Hypothalamus (tissue), 51 donors: Measurements from ENCODE around the gene OR6F1.
"Not testable (repeated sequence)": the region's sequence is repeated elsewhere in the genome, so short reads cannot be mapped to it uniquely, and the experiment has no call there.

Source experiments
- DNase-seq, 51 donors: peaks; one replicate each; lab custom pipeline; 2025; lab: John Stamatoyannopoulos, UW

The OR6F1 gene

DNA sequence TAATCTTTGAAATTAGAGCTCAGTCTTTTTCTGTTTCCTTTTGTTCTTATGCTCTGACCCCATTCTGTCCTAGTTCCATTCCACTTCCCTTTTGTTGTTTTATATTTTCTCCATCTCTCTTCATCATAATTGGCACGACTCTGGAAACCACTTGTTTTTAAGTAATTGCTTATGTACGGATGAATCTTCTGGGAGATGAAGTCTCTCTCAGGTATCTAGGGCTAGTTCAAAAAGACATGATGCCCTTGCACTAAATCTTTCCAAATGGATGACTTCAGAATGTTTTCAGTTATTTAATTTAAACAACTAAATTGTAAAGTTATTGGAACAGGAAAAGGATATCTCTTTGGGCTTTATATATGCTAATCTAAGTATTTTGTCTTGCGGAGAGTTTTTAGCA lies at the start of gene OR6F1:
Gene OR6F1, minus strand, starts transcription at position 101 of the 400 bp plus-strand sequence. CDS start 3,891 bp downstream, outside the sequence.
- DNase-seq, result no peak

DNA sequence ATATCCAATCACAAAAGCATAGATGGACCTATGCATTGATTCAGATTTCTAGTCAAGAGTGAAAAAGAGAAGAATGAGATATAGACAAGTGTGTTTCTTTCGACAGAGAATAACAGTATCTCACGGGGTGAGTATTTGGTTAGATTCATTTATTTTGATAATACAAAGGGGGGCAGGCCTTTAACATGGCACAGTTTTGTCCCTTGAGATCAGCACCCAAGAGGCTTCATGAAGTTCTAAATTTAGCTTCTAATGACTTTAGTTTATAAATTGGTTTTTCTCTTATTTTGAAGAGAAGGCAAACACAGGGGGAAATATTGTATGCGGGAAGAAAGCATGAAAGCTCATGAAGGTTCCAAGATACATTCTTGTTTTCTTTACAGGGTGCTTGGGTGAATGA lies 44.0 kb upstream of the OR6F1 start, which contains the start of gene OR1C1:
Gene OR1C1, minus strand, starts transcription at position 101 of the 400 bp plus-strand sequence. CDS start 2,150 bp downstream, outside the sequence.
- no peak for DNase-seq

DNA sequence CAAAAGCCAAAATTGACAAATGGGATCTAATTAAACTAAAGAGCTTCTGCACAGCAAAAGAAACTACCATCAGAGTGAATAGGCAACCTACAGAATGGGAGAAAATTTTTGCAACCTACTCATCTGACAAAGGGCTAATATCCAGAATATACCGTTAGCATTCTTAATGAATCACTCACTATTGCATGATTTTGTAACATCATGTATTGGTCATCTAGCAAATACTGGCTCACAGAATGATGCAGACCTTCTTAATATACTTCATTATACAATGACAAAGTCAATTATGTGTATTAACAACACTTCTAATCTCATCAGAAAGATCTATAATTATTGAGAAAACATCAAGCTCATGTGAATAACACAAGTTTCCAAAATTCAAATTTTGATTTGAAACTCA lies 37.9 kb upstream of the OR6F1 start:
- DNase-seq, result not testable (repeated sequence)

DNA sequence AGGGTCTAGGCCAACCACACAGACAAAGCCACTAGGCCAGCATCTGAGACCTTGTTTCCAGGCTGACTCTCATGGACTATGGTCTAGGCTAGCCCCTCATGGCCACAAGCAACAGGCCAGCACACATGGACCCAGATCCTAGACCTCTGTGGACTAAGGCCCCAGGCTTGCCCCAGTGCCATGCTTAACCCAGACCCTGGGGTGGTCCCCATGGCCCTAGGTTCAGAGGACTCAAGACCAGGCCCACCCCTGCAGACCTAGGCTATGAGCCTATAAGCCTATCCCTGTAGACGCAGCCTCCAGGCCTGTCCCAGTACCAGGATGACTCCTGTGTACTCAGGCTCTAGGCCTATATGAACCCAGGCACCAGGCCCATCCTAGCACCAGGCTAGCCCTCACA lies 33.4 kb upstream of the OR6F1 start:
- DNase-seq, result no peak

DNA sequence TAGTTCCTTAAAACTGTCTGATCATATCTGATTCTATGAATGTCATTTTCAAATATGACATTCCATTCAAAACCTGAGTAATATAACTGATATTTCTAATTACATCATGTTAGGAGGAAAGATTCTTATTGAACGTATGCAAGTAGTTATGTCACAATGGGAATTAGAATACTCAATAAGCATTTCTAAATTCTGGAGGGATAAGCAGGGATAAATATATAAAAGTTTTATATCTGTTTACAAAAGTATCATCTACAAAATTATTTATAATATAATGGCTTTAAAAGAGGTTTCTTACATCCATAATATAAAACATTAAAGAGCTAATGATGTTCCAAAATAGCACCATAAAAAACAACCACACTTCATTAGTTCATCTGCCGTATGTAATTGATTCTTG lies 31.6 kb upstream of the OR6F1 start, which contains the start of gene OR14A2:
Gene OR14A2, minus strand, starts transcription at position 101 of the 400 bp plus-strand sequence.
- no peak for DNase-seq

DNA sequence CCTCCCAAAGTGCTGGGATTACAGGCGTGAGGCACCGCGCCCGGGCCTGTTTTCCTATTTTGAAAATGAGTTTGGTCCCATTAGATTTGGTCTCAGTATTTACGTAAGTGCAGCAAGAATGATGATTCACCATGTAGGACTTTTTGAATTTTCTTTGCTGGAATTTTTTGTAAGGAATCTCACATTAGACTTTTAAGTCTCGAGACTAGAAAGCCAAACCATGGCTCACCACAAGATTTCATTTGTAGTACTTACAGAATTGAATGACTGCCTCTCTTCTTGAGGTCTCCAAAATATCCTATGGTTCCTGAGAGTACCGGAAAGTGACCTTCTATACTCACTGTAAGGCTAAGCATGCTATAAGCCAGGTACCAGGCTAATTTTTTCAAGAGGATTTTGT lies 31.2 kb upstream of the OR6F1 start:
- no peak for DNase-seq

DNA sequence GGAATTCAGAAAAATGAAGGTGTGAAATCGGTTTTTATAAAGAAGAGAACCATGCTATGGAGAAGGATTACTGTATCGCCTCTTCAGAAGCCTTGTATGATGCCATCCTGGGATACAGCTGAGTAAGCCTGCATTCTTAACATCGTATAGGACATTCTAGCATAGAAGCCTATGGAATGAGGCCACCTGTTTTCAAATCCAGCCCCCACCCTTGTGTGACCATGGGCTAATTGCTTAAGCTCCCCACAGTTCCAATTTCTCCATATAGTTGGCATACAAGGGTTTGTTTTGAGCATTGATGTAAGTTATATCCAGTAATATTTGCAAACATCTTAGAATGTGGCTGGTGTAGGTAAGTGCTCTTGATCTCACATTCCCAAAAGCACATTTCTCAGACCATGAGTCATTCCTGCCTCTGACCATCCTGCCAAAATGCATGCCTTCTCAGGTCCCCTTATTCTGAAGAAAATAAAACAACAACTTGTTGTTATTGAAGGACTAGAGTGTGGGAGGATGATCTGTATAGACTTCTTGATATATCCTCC lies 30.0 kb upstream of the OR6F1 start:
- DNase-seq, result no peak

DNA sequence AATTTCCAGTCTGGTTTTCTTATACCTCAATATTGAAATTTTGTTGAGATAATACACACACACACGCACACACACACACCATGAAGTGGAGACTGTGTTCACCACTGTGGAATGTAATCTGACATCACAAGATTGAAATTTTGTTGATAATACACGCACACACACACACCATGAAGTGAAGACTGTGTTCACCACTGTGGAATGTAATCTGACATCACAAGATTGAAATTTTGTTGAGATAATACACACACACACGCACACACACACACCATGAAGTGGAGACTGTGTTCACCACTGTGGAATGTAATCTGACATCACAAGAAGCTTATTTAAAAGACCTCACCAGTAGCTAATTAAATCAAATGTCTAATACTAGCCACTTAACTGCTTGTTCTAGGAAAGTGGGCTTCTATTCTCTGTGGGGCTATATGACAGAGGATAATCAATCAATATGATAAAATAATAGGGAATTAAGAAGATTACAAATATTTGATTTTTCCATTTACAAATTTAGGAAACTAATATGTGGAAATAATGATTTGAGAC lies 25.8 kb upstream of the OR6F1 start:
- DNase-seq, result not testable (repeated sequence)

DNA sequence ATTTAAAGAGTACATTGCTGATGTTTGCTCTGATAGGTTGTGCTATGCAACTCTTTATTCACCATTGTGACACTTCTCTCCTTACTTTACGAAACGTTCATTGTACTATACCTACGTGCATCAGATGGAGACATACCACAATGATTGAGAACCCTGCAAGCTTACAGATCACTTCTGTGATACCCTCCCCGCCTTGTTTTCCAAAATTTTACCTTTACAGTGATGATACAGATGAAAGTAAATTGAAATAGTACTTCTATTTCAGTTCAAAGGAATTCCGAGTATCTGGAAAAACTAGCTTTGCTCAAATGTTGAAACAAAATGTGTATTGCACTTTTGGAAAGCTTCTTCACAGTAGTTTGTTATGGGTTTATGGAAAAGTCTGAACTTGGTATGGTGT lies 25.3 kb upstream of the OR6F1 start:
- no peak for DNase-seq

DNA sequence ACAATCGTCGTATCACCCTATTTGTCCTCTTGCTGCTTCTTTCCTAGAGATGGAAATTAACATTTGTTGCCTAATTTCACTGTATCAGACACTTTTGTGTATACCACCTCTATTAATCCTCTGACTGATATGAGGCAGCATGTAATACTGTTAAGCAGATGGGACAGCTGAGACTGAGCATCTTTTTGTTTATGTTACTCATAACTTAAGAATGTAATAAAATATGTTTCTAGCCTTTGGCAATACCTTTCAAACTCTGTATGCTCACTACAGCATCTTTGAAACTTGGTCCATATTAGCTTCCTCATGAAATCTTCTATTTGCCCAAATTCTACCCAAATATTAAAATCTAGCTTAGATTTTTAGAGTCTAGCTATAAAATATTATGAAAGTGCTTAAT lies 24.3 kb upstream of the OR6F1 start:
- DNase-seq, result no peak

DNA sequence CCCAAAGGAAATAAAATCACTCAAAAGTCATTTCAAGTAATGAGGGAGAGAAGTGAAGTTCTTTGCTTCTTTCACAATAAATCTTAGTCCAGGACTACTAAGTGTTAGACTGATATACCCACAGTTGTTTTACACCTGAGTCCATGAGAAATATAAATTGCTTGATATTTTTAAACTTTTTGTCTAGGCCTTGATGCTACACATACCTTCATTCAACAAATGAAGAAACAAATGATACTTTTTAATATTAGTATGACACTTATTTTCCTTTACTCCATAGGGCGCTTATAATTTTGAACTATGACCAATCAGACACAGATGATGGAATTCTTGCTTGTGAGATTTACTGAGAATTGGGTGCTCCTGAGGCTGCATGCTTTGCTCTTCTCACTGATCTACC lies 21.9 kb upstream of the OR6F1 start, which contains the start of gene OR14K1:
Gene OR14K1, plus strand, starts transcription at position 301 of the 400 bp plus-strand sequence. Its CDS starts 0 bp downstream, at position 301.
- no peak for DNase-seq

DNA sequence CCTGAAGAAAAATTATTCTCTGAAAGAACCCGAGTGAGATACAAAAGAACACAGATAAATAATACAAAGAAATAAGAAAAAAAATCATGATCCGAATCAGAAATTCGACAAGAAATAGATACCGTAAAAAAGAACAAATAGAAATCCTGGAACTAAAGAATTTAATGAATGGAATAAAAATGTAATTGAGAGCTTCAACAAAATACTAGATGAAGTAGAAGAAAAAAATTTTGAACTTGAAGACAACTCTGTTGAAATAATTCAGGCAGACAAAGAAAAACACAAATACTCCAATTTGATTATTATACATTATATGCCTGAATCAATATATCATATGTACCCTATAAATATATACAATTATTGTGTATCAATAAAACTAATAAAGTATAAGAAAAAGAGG lies 4.8 kb upstream of the OR6F1 start:
- no peak for DNase-seq

DNA sequence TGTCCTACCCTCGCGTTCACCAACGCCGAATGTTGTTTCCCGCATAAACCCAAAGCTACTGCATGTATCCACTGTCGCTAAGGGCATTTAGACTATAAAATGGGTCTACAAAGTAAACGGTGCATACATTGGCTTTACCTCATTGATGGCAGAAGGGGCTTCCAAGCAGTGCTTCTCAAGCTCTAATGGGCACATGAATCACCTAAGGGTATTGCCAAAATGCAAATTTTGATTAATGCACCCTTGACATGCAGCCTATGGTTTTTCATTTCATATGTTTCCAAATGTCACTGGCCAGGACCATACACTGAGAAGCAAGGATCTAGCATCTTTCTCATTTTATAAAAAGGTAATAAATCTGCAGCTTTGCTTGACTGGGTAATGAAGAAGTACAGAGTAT lies 2.7 kb downstream of the OR6F1 start:
- DNase-seq, result no peak

DNA sequence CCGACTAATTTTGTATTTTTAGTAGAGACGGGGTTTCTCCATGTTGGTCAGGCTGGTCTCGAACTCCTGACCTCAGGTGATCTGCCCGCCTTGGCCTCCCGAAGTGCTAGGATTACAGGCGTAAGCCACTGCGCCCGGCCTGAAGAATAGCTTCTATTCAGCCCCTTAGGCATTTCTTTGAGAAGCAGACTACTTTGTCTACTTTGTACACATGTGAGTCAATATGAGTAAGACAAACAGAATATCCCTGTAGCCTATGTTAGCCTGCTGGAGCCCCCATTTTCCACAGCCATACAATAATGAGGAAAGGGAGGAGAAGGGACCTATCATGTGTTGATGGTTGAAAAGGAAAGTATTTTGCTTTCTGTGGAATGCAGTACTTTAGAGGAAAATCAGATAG lies 5.8 kb downstream of the OR6F1 start:
- not testable (repeated sequence) for DNase-seq

DNA sequence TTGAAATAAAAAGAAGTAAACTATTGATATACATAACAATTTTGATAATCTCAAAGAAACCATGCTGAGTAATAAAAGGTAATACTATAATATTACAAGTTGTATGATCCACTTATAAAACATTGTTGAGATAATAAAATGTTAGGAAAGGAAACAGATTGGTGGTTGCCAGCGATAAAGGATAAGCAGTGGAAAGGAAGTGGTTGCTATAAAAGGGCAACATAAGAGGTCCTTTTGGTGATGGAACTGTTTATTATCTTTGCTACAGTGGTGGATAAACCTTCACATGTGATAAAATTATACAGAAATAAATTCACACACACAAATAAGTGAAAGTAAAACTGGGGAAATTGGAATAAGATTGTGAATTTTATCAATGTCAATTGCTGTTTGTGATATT lies 15.1 kb downstream of the OR6F1 start:
- DNase-seq, result no peak

DNA sequence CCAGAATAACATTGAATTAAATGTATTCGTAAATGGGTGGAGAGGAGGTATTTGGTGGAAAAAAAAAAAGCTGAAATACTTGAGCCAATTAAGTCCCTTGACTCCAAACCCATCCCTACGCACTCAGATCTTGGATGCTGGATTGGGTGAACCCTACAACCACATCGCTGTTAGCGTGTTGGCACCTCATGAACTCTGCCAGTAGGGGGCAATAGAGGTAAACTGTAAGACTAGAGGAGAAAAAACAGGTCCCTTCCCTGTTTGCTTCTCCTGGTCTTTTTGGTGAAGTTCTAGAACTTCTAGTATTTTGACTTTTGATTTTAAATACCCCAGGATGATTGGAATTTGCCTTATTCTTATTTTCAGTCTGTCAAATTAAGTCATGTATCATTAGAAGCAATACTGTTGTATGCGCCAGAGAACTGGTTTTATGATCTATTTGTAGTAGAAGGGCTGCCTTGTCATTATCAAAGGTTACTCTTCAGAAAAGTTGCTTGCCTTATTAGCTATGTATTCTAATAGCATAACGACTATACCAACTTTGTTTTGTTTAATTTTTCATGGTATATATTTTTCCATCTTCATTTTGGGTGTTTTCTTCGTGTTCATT lies 35.1 kb downstream of the OR6F1 start:
- peak in 17 of 51 donors; percentile 0 to 38 (median 10) for DNase-seq

DNA sequence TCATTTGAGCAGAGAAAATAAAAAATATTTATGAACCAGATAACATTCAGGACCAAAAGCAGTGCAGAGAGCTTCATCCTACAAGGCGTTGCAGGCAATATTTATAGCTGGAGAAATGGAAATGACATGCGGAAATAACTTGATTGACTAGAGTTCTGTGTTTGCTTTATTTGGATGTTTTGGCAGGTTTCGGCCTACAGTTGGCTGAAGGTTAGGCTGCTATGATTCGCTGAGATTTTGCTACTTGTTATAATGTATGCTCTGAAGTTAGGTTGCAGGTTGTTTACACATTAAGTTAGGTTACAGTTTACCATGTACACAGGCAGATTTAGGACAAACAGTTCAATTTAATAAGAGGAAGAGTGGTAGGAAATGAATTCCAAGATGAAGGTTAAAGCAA lies 36.3 kb downstream of the OR6F1 start:
- DNase-seq, result no peak

DNA sequence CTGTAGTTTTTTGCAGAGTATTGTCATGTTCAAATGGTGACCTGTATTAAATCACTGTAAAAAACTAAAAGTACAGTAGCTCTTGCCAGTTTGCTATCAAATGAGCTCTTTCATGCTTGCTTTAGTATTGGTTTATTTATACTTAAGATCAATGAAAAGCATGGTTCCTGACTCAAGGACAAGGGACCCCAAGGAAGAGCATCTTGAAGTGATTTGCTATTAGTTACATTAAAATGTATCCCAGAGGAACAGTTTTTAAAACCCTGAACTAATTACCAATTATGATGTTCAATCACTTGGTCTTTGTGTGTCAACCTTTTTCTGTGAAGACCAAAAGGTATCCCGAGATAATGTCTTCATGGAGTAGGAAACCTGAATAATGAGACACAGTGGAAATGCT lies 36.8 kb downstream of the OR6F1 start, which contains the start of gene OR13G1:
Gene OR13G1, minus strand, starts transcription at position 101 of the 400 bp plus-strand sequence. CDS start 6,698 bp downstream, outside the sequence.
- DNase-seq, result no peak

DNA sequence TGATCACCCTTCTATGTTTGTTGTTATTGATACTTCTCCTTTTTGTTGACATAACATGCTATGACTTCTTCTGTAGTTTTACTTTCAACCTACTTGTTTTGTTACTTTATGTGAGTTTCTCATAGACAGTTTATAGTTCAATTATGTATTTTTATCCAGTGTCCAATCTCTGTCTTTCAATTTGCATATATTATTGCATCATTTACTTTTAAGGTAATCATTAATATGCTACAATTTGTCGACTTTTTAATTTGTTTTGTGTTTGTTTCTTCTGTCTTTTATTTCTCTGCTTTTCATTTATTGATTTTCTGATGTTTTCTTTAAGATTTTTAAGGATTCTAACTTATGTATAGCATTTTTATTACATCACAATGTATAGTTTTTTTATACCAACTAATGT lies 47.2 kb downstream of the OR6F1 start:
- no peak for DNase-seq
